ENCODE data around the gene KIF2A.

KIF2A gene

GRCh38 chr5:62385131-62385530, 79.1 kb downstream of the KIF2A start:
- no peak for DNase-seq (ENCODE audit: low read depth, low spot score)

GRCh38 chr5:62385816-62386400, 79.9 kb downstream of the KIF2A start:
- no peak for DNase-seq (ENCODE audit: low read depth, low spot score)

DNA sequence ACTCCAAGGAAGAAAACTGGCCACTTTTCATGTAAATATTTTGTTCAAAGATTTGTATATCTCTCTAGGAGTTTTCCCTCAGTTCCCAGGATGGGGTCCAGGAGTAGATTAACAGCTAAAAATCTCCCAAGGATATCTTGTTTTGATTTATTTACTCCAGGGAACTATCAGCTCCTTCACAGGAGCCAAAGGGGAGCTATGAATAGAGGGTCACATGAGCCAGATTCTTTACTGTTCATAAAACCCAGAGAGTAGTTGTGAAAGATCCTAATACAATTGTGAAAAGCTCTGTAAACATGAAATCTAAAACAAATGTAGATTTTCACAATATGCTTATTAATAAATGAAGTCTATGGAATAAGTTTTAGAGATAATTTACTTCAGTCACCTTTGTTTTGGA, 80.8 kb downstream of the KIF2A start:
- DNase-seq (ENCODE audit: low read depth, low spot score): no peak

DNA sequence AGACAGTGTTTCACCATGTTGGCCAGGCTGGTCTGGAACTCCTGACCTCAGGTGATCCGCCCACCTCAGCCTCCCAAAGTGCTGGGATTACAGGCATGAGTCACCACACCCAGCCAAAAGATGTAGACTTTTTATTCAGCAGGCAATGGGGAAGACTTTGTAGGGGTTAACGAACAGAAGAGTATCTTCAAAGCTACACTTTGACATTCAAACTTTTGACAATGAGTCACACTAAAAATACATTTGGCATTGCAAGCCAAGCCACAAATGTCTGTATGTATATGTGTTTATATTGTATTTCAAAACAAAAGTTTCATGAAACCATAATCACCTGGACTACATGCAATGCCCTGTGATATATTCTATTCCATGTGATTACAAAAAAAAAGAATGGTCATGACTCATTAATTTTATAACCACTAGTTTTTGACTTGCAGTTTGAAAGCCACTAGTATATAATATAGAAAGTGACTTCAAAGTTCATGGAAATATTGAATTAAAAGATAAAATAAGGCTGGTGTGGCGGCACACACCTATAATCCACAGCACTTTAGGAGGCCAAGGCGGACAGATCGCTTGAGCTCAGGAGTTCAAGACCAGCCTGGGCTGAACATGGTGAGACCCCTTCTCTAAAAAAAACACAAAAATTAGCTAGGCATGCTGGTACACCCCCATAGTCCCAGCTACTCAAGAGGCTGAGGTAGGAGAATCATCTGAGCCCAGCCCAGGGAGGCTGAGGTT, 89.4 kb downstream of the KIF2A start:
- DNase-seq (ENCODE audit: low read depth, low spot score): no peak

- peak; percentile 99 for DNase-seq (ENCODE audit: low read depth, low spot score)
Observed at GRCh38 chr5:62403411-62404250, 97.6 kb downstream of the KIF2A start, which contains the start of gene DIMT1. DIMT1 (minus strand) TSS chr5:62403905; CDS start chr5:62403772, 133 bp downstream.

- DNase-seq (ENCODE audit: low read depth, low spot score): peak; percentile 100
Observed at GRCh38 chr5:62412549-62413329, 106.7 kb downstream of the KIF2A start, which contains the start of gene IPO11. IPO11 (plus strand) TSS chr5:62412763; CDS start chr5:62437280, 24,517 bp downstream.

GRCh38 chr5:62413711-62414110, 107.7 kb downstream of the KIF2A start:
- DNase-seq (ENCODE audit: low read depth, low spot score): no peak

DNA sequence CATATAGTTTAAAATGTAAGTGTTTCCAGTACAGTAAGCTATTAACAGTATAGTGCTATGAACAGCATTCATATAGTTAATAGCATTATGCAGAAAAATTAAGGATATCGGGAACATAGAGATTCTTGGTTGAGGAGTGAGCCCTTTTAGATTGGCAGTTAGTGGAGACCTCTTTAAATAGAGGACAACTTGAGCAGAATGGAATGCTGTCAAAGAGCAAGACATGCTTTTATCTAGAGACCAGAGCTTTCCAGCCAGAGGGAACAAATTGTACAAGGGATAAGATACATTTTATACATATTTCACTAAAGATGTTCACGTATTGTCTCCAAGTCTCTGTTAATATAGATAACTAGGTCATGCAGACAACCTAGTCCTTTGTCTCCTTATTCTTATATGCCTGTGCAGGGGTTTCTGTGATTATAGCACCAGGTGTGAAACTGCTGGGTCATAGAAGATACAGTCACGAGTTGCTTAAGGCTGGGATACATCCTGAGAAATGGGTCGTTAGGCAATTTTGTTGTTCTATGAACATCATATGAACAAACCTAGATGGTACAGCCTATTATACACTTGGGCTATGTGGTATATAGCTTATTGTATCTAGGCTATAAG, 112.6 kb downstream of the KIF2A start:
- DNase-seq (ENCODE audit: low read depth, low spot score): no peak

DNA sequence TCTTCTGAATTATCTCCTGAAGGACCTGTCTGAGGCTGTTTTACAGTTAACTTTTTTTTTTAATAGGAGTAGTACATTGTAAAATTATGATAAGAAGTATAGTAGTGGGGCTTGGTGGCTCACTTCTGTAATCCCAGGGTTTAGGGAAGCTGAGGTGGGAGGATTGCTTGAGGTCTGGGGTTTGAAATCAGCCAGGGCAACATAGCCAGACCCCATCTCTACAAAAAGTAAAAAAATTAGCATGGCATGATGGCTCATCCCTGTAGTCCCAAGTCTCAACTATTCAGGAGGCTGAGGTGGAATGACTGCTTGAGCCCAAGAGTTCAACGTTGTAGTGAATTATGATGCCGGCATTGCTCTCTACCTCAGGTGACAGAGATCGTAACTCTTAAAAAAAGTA, 113.6 kb downstream of the KIF2A start:
- no peak for DNase-seq (ENCODE audit: low read depth, low spot score)

GRCh38 chr5:62421414-62421813, 115.4 kb downstream of the KIF2A start:
- DNase-seq (ENCODE audit: low read depth, low spot score): no peak

DNA sequence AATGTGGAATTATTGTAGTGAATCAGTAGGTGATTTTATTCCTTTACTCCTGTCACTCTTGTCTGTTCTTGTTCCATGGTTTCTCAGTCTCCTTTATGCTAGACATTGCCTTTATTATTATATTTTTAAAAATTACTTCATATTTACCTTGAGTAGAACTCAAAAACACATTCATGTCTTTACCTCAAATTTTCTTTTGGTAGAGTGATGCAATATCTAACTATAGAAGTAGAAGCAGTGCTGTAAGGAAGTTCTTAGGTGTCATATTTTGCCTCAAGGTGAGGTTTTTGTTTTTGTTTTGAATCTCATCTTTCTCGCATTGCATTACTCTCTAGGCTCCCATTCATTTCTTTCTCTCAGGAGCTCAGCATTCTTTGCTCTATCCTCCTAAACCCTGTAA, 118.8 kb downstream of the KIF2A start:
- DNase-seq (ENCODE audit: low read depth, low spot score): no peak

DNA sequence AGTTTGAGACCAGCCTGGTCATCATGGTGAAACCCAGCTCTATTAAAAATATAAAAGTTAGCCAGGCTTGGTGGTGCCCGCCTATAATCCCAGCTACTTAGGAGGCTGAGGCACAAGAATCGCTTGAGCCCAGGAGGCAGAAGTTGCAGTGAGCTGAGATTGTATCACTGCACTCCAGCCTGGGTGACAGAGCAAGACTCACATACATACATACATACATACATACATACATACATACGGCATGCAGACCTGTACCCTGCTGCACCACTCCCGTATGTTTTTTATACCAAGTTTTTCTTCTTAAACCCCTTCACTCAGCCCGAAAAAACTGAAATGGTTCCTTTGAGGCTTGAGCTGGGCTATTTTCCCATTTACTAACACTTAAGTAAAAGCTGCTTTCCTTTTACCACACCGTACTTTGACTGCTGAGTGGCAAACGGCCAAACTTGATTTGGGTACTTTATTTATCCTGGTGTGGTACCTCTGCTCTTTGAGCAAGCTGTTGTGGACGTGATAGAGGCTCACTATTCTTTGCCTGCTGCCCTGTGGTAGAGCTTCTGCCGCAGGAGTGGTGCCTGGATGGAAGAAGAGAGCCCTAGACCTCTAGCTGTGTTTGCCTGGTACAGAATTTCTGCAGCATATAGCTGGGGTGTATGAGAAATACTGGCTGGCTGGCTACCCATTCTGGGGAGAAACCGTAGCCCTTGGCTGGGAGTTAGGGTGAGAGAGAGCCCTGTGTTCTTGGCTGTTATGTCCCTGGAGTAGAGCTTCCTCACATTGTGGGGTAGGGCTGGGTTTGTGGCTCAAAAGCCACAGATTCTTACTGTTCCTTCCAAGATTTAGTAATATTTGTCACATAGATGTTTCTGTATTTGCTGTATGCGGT, 126.0 kb downstream of the KIF2A start:
- peak; percentile 44 for DNase-seq (ENCODE audit: low read depth, low spot score)

DNA sequence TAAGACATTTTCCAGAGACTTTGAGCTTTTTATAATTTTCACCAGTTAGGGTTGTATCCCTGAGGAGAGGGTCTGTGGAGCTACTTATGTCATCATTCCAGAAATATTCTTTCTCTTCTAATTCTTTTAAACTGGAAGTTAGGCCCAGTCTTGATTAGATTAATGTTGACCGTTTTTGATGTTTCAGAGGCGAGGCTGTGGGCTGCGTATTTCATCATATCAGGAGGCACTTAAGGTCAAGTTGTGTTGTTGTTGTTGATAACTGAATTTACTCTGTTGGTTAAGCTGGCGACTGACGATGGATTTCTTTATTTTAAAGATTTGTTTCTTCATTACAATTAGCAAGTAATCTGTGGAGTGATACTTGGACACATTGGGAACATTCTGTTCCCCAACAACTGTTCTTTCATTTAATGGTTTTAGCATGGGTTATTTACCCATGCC, 126.6 kb downstream of the KIF2A start:
- DNase-seq (ENCODE audit: low read depth, low spot score): no peak

Data from astrocyte of the hippocampus (primary cell).